HepG2 (cell line): Measurements from ENCODE around the gene UPK1A. TPM values are rescaled to one million over a fixed set of nuclear protein-coding genes. Genes with fewer than 3 reads are reported as not detected.

ENCODE experiments used
- ARNT ChIP-seq: fragments of 450-650 bp; IDR thresholded peaks from 2 replicates; pipeline ENCODE4 v1.6.1; 2017
- ASH2L ChIP-seq: fragments of 300-600, 200-600 bp; sonication (generic); IDR thresholded peaks from 2 replicates; pipeline ENCODE4 v1.7.0; 2017; ENCODE audit warnings: low read depth, mild to moderate bottlenecking, moderate library complexity, mixed read lengths, low read length; ENCODE audit not compliant: insufficient read length
- BCL3 ChIP-seq: sonication (generic); formaldehyde crosslinking; IDR thresholded peaks from 2 replicates; pipeline ENCODE4 v1.5.1; 2020; ENCODE audit warnings: mild to moderate bottlenecking, missing genetic modification reagents, moderate library complexity
- CHD2 ChIP-seq: IDR thresholded peaks from 2 replicates; pipeline ENCODE4 v1.6.1; 2011; ENCODE audit warnings: low read depth, low read length, improper control_type of control experiment
- ESRRA ChIP-seq: sonication (generic); formaldehyde crosslinking; IDR thresholded peaks from 2 replicates; pipeline ENCODE4 v1.5.1; 2020; ENCODE audit warnings: mild to moderate bottlenecking, low read depth, missing genetic modification reagents
- ETS1 ChIP-seq: sonication (generic); formaldehyde crosslinking; IDR thresholded peaks from 2 replicates; pipeline ENCODE4 v1.4.0; 2020; ENCODE audit warnings: missing genetic modification reagents
- FOXM1 ChIP-seq: sonication (generic); formaldehyde crosslinking; IDR thresholded peaks from 2 replicates; pipeline ENCODE4 v1.5.0; 2020; ENCODE audit warnings: missing genetic modification reagents
- HMG20A ChIP-seq: IDR thresholded peaks from 2 replicates; pipeline ENCODE4 v1.6.1; 2016; ENCODE audit warnings: borderline replicate concordance
- IRF2 ChIP-seq: IDR thresholded peaks from 2 replicates; pipeline ENCODE4 v1.6.1; 2018; ENCODE audit warnings: missing genetic modification reagents, missing compliant biosample characterization
- NCOA1 ChIP-seq: sonication (generic); formaldehyde crosslinking; IDR thresholded peaks from 2 replicates; pipeline ENCODE4 v1.9.0; 2021; ENCODE audit warnings: missing genetic modification reagents
- PRPF4 ChIP-seq: fragments of 200-400 bp; formaldehyde crosslinking; IDR thresholded peaks from 2 replicates; pipeline ENCODE4 v1.6.1; 2016; ENCODE audit warnings: low read length, low read depth; ENCODE audit not compliant: poor library complexity, severe bottlenecking
- RARA ChIP-seq: IDR thresholded peaks from 2 replicates; pipeline ENCODE4 v1.6.1; 2016; ENCODE audit warnings: missing genetic modification reagents, missing compliant biosample characterization
- RELA ChIP-seq: sonication (generic); formaldehyde crosslinking; IDR thresholded peaks from 2 replicates; pipeline ENCODE4 v1.4.0; 2020; ENCODE audit warnings: missing genetic modification reagents
- TARDBP ChIP-seq: sonication (generic); formaldehyde crosslinking; IDR thresholded peaks from 2 replicates; pipeline ENCODE4 v1.8.0; 2022; ENCODE audit warnings: mild to moderate bottlenecking, missing genetic modification reagents
- TEAD2 ChIP-seq: sonication (generic); formaldehyde crosslinking; IDR thresholded peaks from 2 replicates; pipeline ENCODE4 v1.9.0; 2021; ENCODE audit warnings: missing genetic modification reagents
- TEAD3 ChIP-seq: optimal IDR thresholded peaks from 2 replicates; pipeline ENCODE3; 2016; ENCODE audit warnings: borderline replicate concordance
- ZFP91 ChIP-seq: sonication (generic); formaldehyde crosslinking; IDR thresholded peaks from 2 replicates; pipeline ENCODE4 v1.9.0; 2022; ENCODE audit warnings: missing genetic modification reagents, mild to moderate bottlenecking, borderline replicate concordance
- ZNF276 ChIP-seq: sonication (generic); formaldehyde crosslinking; IDR thresholded peaks from 2 replicates; pipeline ENCODE4 v1.4.0; 2020; ENCODE audit warnings: mild to moderate bottlenecking, low read depth, missing genetic modification reagents
- ZNF33A ChIP-seq: sonication (generic); formaldehyde crosslinking; IDR thresholded peaks from 2 replicates; pipeline ENCODE4 v1.5.1; 2020; ENCODE audit warnings: missing genetic modification reagents, mild to moderate bottlenecking, moderate library complexity, borderline replicate concordance
- ZNF431 ChIP-seq: sonication (generic); formaldehyde crosslinking; IDR thresholded peaks from 2 replicates; pipeline ENCODE4 v1.9.0; 2022; ENCODE audit warnings: missing genetic modification reagents, low read depth, mild to moderate bottlenecking, borderline replicate concordance
- ZNF703 ChIP-seq: sonication (generic); formaldehyde crosslinking; IDR thresholded peaks from 2 replicates; pipeline ENCODE4 v1.5.1; 2020; ENCODE audit warnings: missing genetic modification reagents, mild to moderate bottlenecking, moderate library complexity, borderline replicate concordance
- ZNF737 ChIP-seq: sonication (generic); formaldehyde crosslinking; IDR thresholded peaks from 2 replicates; pipeline ENCODE4 v1.5.0; 2020; ENCODE audit warnings: missing genetic modification reagents, mild to moderate bottlenecking, borderline replicate concordance
- ZNF766 ChIP-seq: sonication (generic); formaldehyde crosslinking; IDR thresholded peaks from 2 replicates; pipeline ENCODE4 v1.5.0; 2020; ENCODE audit warnings: missing genetic modification reagents, borderline replicate concordance
- ZNF776 ChIP-seq: sonication (generic); formaldehyde crosslinking; IDR thresholded peaks from 2 replicates; pipeline ENCODE4 v1.4.0; 2020; ENCODE audit warnings: mild to moderate bottlenecking, missing genetic modification reagents
- ZSCAN29 ChIP-seq: sonication (generic); formaldehyde crosslinking; conservative IDR thresholded peaks from 2 replicates; pipeline ENCODE4 v1.4.0; 2020; ENCODE audit warnings: mild to moderate bottlenecking, missing genetic modification reagents
- polyA plus RNA-seq, 8 experiments: library from polyadenylated mRNA; depleted of rRNA in 3 of 8; stranded (reverse) in 7 of 8; unstranded in 1 of 8; fragments of >200 nt; fragmentation: Illumina TruSeq in 4 of 8; extraction: Trizol in 4 of 8; gene quantifications; 2 replicates each; pipeline versions ENCODE4 v1.2.1 to v1.2.3, GENCODE V29; 2011 to 2016; ENCODE audit warnings: low read depth in 4 of 8, missing spikeins in 1 of 8, mixed read lengths in 1 of 8; ENCODE audit not compliant: insufficient read depth in 1 of 8
- total RNA-seq, 5 experiments: library from RNA; depleted of rRNA; stranded (reverse); fragments of >200 nt; fragmentation: Illumina TruSeq; extraction: Trizol; gene quantifications; 2 replicates each; pipeline ENCODE4 v1.2.3, GENCODE V29; 2016; ENCODE audit warnings: low read depth in 1 of 5

Gene UPK1A
- total and polyA plus RNA-seq, 2 of the 13 experiments (the other 11 are each of a cell fraction or from before 2014, with no cell fraction given): 2.9 TPM; not detected in 1

- TF ChIP-seq BCL3 (CRISPR knock-in tag) (no peak), ZNF776 (CRISPR knock-in tag) (peak; percentile 83), ZNF766 (CRISPR knock-in tag) (no peak), RARA (CRISPR knock-in tag) (no peak), ARNT (no peak), TARDBP (CRISPR knock-in tag) (no peak), PRPF4 (no peak), FOXM1 (CRISPR knock-in tag) (no peak), ESRRA (CRISPR knock-in tag) (no peak; the same call in 1 of the 2 replicates), ZSCAN29 (0 out of 2 replicates have a peak, but pooled peaks have one; percentile 24), ZNF737 (CRISPR knock-in tag) (no peak), ZNF703 (no peak), IRF2 (0 out of 2 replicates have a peak, but pooled peaks have one; percentile 1), CHD2 (no peak), ZNF33A (CRISPR knock-in tag) (no peak), ZNF431 (CRISPR knock-in tag) (no peak), HMG20A (no peak), TEAD2 (CRISPR knock-in tag) (no peak), ASH2L (no peak), NCOA1 (peak; percentile 76), ZNF276 (CRISPR knock-in tag) (no peak), ETS1 (no peak; the same call in 1 of the 2 replicates), ZFP91 (peak; percentile 38; the same call in 1 of the 2 replicates), RELA (CRISPR knock-in tag) (no peak), TEAD3 (CRISPR knock-in tag) (peak; percentile 32)
These were observed 21.9 kb upstream of the UPK1A start (continued) for GRCh38 chr19:35644206-35644986.
